Liver (tissue), 9 donors: ENCODE results near the gene NMRAL1. TPM values are rescaled to one million over a fixed set of nuclear protein-coding genes. Genes with fewer than 3 reads are reported as not detected.

Experiments used
- DNase-seq: peaks from one replicate; pipeline ENCODE4 v3.0.0-alpha.2; 2017; ENCODE audit warnings: low spot score
- H3K27ac ChIP-seq, 2 donors: one replicate each; pipeline ENCODE4 v1.7.0; 2013; ENCODE audit warnings: inconsistent platforms in 2 of 2, low read length in 2 of 2, control low read depth in 1 of 2, low read depth in 1 of 2, mild to moderate bottlenecking in 1 of 2
- H3K27me3 ChIP-seq, 4 donors: one replicate each; pipeline versions ENCODE4 v1.6.1 to v1.7.0; 2013; ENCODE audit warnings: low read length in 3 of 4, inconsistent platforms in 1 of 4, mild to moderate bottlenecking in 1 of 4, moderate library complexity in 1 of 4; ENCODE audit not compliant: control insufficient read depth in 4 of 4, insufficient read depth in 4 of 4
- H3K36me3 ChIP-seq, 4 donors: one replicate each; pipeline versions ENCODE4 v1.6.1 to v1.7.0; 2013; ENCODE audit warnings: low read length in 3 of 4, mild to moderate bottlenecking in 3 of 4, low read depth in 1 of 4, moderate library complexity in 1 of 4; ENCODE audit not compliant: control insufficient read depth in 4 of 4, insufficient read depth in 3 of 4
- H3K4me1 ChIP-seq, 4 donors: one replicate each; pipeline versions ENCODE4 v1.6.1 to v1.7.0; 2013; ENCODE audit warnings: low read length in 3 of 4, mild to moderate bottlenecking in 3 of 4, moderate library complexity in 1 of 4; ENCODE audit not compliant: control insufficient read depth in 4 of 4, insufficient read depth in 4 of 4
- H3K4me3 ChIP-seq, 3 donors: one replicate each; pipeline versions ENCODE4 v1.6.1 to v1.7.0; 2013; ENCODE audit warnings: low read length in 3 of 3, control low read depth in 1 of 3, low read depth in 1 of 3, mild to moderate bottlenecking in 1 of 3
- H3K9ac ChIP-seq, 2 donors: one replicate each; pipeline ENCODE4 v1.7.0; 2013; ENCODE audit warnings: low read length in 2 of 2, mild to moderate bottlenecking in 2 of 2, moderate library complexity in 2 of 2, control low read depth in 1 of 2, low read depth in 1 of 2
- H3K9me3 ChIP-seq, 4 donors: one replicate each; pipeline versions ENCODE4 v1.6.1 to v1.7.0; 2013; ENCODE audit warnings: low read length in 3 of 4; ENCODE audit not compliant: control insufficient read depth in 4 of 4
- ATF3 ChIP-seq: IDR thresholded peaks from 2 replicates; pipeline ENCODE4 v1.6.1; 2016; ENCODE audit warnings: antibody characterized with exemption
- CTCF ChIP-seq: fragments of 150-350 bp; IDR thresholded peaks from 2 replicates; pipeline ENCODE4 v1.5.1; 2017; ENCODE audit warnings: improper control_type of control experiment, low read depth, low read length; ENCODE audit not compliant: missing input control
- EGR1 ChIP-seq, 2 donors: IDR thresholded peaks; 2 replicates each; pipeline ENCODE4 v1.6.1; 2016 to 2018; ENCODE audit warnings: antibody characterized with exemption in 2 of 2, low read depth in 2 of 2
- FOXA1 ChIP-seq: IDR thresholded peaks from 2 replicates; pipeline ENCODE4 v1.6.1; 2016; ENCODE audit warnings: antibody characterized with exemption
- FOXA2 ChIP-seq: IDR thresholded peaks from 2 replicates; pipeline ENCODE4 v1.6.1; 2016; ENCODE audit warnings: antibody characterized with exemption
- GABPA ChIP-seq, 2 donors: IDR thresholded peaks in 1 of 2; conservative IDR thresholded peaks in 1 of 2; 2 replicates each; pipeline ENCODE4 v1.6.1; 2016; ENCODE audit warnings: antibody characterized with exemption in 2 of 2, mild to moderate bottlenecking in 1 of 2, moderate library complexity in 1 of 2
- HNF4A ChIP-seq, 2 donors: conservative IDR thresholded peaks; 2 replicates each; pipeline ENCODE4 v1.6.1; 2016; ENCODE audit warnings: antibody characterized with exemption in 2 of 2, mild to moderate bottlenecking in 2 of 2
- HNF4G ChIP-seq: IDR thresholded peaks from 2 replicates; pipeline ENCODE4 v1.6.1; 2016; ENCODE audit warnings: antibody characterized with exemption
- JUND ChIP-seq, 2 donors: IDR thresholded peaks; 2 replicates each; pipeline ENCODE4 v1.6.1; 2016; ENCODE audit warnings: antibody characterized with exemption in 2 of 2
- MAX ChIP-seq: IDR thresholded peaks from 2 replicates; pipeline ENCODE4 v1.6.1; 2016; ENCODE audit warnings: antibody characterized with exemption
- NR2F2 ChIP-seq: IDR thresholded peaks from 2 replicates; pipeline ENCODE4 v1.6.1; 2016; ENCODE audit warnings: antibody characterized with exemption
- RAD21 ChIP-seq, 2 donors: IDR thresholded peaks; 2 replicates each; pipeline ENCODE4 v1.6.1; 2016; ENCODE audit warnings: antibody characterized with exemption in 2 of 2, mild to moderate bottlenecking in 2 of 2
- RXRA ChIP-seq, 2 donors: IDR thresholded peaks; 2 replicates each; pipeline ENCODE4 v1.6.1; 2017 to 2018; ENCODE audit warnings: antibody characterized with exemption in 2 of 2, mild to moderate bottlenecking in 1 of 2
- SP1 ChIP-seq: IDR thresholded peaks from 2 replicates; pipeline ENCODE4 v1.6.1; 2018; ENCODE audit warnings: antibody characterized with exemption, mild to moderate bottlenecking
- YY1 ChIP-seq: IDR thresholded peaks from 2 replicates; pipeline ENCODE4 v1.6.1; 2016; ENCODE audit warnings: antibody characterized with exemption, mild to moderate bottlenecking
- ZBTB33 ChIP-seq: IDR thresholded peaks from 2 replicates; pipeline ENCODE4 v1.6.1; 2016; ENCODE audit warnings: antibody characterized with exemption
- WGBS: extraction: QIAGEN DNeasy Blood & Tissue Kit; methylation state at CpG from one replicate; pipeline ENCODE4 v1.1.7; 2013; 5-methylcytosine and 5-hydroxymethylcytosine counted together
- polyA plus RNA-seq, 2 donors: library from polyadenylated mRNA; stranded (reverse) in 1 of 2; unstranded in 1 of 2; fragments of 200-250 nt in 1 of 2; fragments of >200 nt in 1 of 2; fragmentation: Nextera tagmentation in 1 of 2; extraction: Ambion mirVana in 1 of 2; gene quantifications; one replicate each; pipeline versions ENCODE4 v1.2.1 to v1.2.3, GENCODE V29; 2013 to 2015
- total RNA-seq, 2 donors: library from RNA; depleted of rRNA; stranded (reverse); fragments of >200 nt; gene quantifications; one replicate each; pipeline ENCODE4 v1.2.3, GENCODE V29; 2014
- donor health status: healthy.
- donor health status: healthy.
- donor health status: healthy.
- donor health status: healthy.
- donor health status: healthy.

The NMRAL1 gene
- total and polyA plus RNA-seq, 4 donors, result 20.1 to 45.4 (median 28.3) TPM

GRCh38 chr16:4481963-4482362 is 7.5 kb upstream of the NMRAL1 start (continued):
- no peak for TF ChIP-seq JUND (IDR thresholded peaks at IDR 0.05)

GRCh38 chr16:4481526-4481925 is 7.1 kb upstream of the NMRAL1 start:
- H3K9me3 ChIP-seq, result no peaks in the 10 kb centered on the region
- H3K27me3 ChIP-seq, result no peaks in the 10 kb centered on the region
- no peak overlapping the region for H3K9ac ChIP-seq
- WGBS, result 76% methylated on average over 2 of the region's 2 CpGs
- no peak overlapping the region for H3K27ac ChIP-seq
- TF ChIP-seq HNF4G (no peak), FOXA2 (no peak), MAX (no peak), HNF4A (conservative IDR thresholded peaks at IDR 0.05) (no peak), YY1 (no peak), ZBTB33 (no peak), RAD21 (IDR thresholded peaks at IDR 0.05) (no peak), SP1 (no peak), JUND (IDR thresholded peaks at IDR 0.05) (no peak), CTCF (no peak), EGR1 (IDR thresholded peaks at IDR 0.05; ENCODE audit: low read depth in 2 of 2) (no peak), FOXA1 (no peak)
- DNase-seq, result no peak
- peaks cover 3 to 4% (median 4%) of the 10 kb centered on the region in 4 donors for H3K36me3 ChIP-seq
- peaks cover 3 to 13% (median 6%) of the 10 kb centered on the region in 4 donors for H3K4me1 ChIP-seq
- no peak overlapping the region for H3K4me3 ChIP-seq

- no peaks in the 10 kb centered on the region for H3K27me3 ChIP-seq
- TF ChIP-seq RAD21 (IDR thresholded peaks at IDR 0.05) (peak in 1 of 2 donors; percentile 9), MAX (no peak), NR2F2 (no peak), GABPA (IDR thresholded peaks at IDR 0.05 in 1 of 2, conservative IDR thresholded peaks at IDR 0.05 in 1 of 2) (no peak), FOXA2 (no peak), ZBTB33 (no peak), CTCF (peak; percentile 15), RXRA (IDR thresholded peaks at IDR 0.05) (no peak), JUND (IDR thresholded peaks at IDR 0.05) (no peak), YY1 (no peak), ATF3 (no peak), EGR1 (IDR thresholded peaks at IDR 0.05; ENCODE audit: low read depth in 2 of 2) (no peak), HNF4A (conservative IDR thresholded peaks at IDR 0.05) (no peak)
- no peaks in the 10 kb centered on the region for H3K9me3 ChIP-seq
- H3K36me3 ChIP-seq, result no peaks in the 10 kb centered on the region
- 81% methylated on average over 2 of the region's 2 CpGs for WGBS
- H3K9ac ChIP-seq, result no peak overlapping the region
- no peak overlapping the region for H3K4me3 ChIP-seq
- DNase-seq, result no peak
- peaks cover 2 to 19% (median 12%) of the 10 kb centered on the region in 4 donors for H3K4me1 ChIP-seq
- H3K27ac ChIP-seq, result no peak overlapping the region
Observed at GRCh38 chr16:4477966-4478365, 3.5 kb upstream of the NMRAL1 start.
